DMS153 treated with DMSO at 0.1 percent for 48 hours (cell line): ENCODE results near the gene FAR2.
"Not testable (repeated sequence)": the region's sequence is repeated elsewhere in the genome, so short reads cannot be mapped to it uniquely, and the experiment has no call there.

Experiments
- DNase-seq: peaks from one replicate; lab custom pipeline; 2025; ENCODE audit not compliant: unreplicated experiment; lab: John Stamatoyannopoulos, UW

Gene FAR2

GRCh38 chr12:29316752-29317151, 167.7 kb downstream of the FAR2 start:
- no peak for DNase-seq

GRCh38 chr12:29317556-29318363, 168.7 kb downstream of the FAR2 start:
- peak; percentile 53 for DNase-seq

GRCh38 chr12:29320295-29321085, 171.4 kb downstream of the FAR2 start:
- no peak for DNase-seq

- no peak for DNase-seq
Observed at GRCh38 chr12:29322157-29322556, 173.1 kb downstream of the FAR2 start.

GRCh38 chr12:29329411-29329810, 180.3 kb downstream of the FAR2 start:
- no peak for DNase-seq

GRCh38 chr12:29333178-29333577, 184.1 kb downstream of the FAR2 start:
- no peak for DNase-seq

GRCh38 chr12:29334937-29335336, 185.9 kb downstream of the FAR2 start:
- DNase-seq: no peak

GRCh38 chr12:29337325-29337724, 188.2 kb downstream of the FAR2 start:
- DNase-seq: no peak

- no peak for DNase-seq
Observed at GRCh38 chr12:29343022-29343799, 194.1 kb downstream of the FAR2 start.

- DNase-seq: no peak
Observed at GRCh38 chr12:29346769-29347421, 197.8 kb downstream of the FAR2 start.

GRCh38 chr12:29350080-29350479, 201.0 kb downstream of the FAR2 start:
- peak; percentile 18 for DNase-seq

- no peak for DNase-seq
Observed at GRCh38 chr12:29354954-29355353, 205.9 kb downstream of the FAR2 start.

- DNase-seq: no peak
Observed at GRCh38 chr12:29365091-29365490, 216.0 kb downstream of the FAR2 start.

- DNase-seq: no peak
Observed at GRCh38 chr12:29374012-29374411, 224.9 kb downstream of the FAR2 start.

GRCh38 chr12:29374913-29375312, 225.8 kb downstream of the FAR2 start:
- no peak for DNase-seq

GRCh38 chr12:29376118-29376517, 227.0 kb downstream of the FAR2 start:
- no peak for DNase-seq

GRCh38 chr12:29380536-29381523, 231.8 kb downstream of the FAR2 start, which contains the start of gene ERGIC2:
TSS of gene ERGIC2 (minus strand) at chr12:29381172. CDS start at chr12:29371633, 9,539 bp downstream.
- DNase-seq: peak; percentile 99

GRCh38 chr12:29382251-29382650, 233.2 kb downstream of the FAR2 start:
- DNase-seq: no peak

- DNase-seq: not testable (repeated sequence)
Observed at GRCh38 chr12:29385194-29385593, 236.1 kb downstream of the FAR2 start.
